Upper lobe of right lung (tissue), 1 donor: ENCODE measurements around the gene AGAP4. TPM values are rescaled to one million over a fixed set of nuclear protein-coding genes. Genes with fewer than 3 reads are reported as not detected.
"Not testable (repeated sequence)": the region's sequence is repeated elsewhere in the genome, so short reads cannot be mapped to it uniquely, and the experiment has no call there.

Experiments
- ATAC-seq: fragments of 200-7000 bp; cut with Tn5 transposase; one replicate; pipeline ENCODE4 v1.9.1; 2020; ENCODE audit warnings: mild to moderate bottlenecking, moderate library complexity
- DNase-seq: peaks from one replicate; pipeline ENCODE4 v3.0.0-alpha.2; 2020
- H3K27ac ChIP-seq: fragments of 200-600 bp; one replicate; pipeline ENCODE4 v1.8.0; 2022
- H3K27me3 ChIP-seq: fragments of 200-600 bp; one replicate; pipeline ENCODE4 v1.8.0; 2022; ENCODE audit warnings: mild to moderate bottlenecking
- H3K36me3 ChIP-seq: fragments of 200-600 bp; one replicate; pipeline ENCODE4 v1.8.0; 2022
- H3K4me1 ChIP-seq: fragments of 200-600 bp; one replicate; pipeline ENCODE4 v1.8.0; 2022
- H3K4me3 ChIP-seq: fragments of 200-600 bp; one replicate; pipeline ENCODE4 v1.8.0; 2022; ENCODE audit warnings: mild to moderate bottlenecking
- H3K9me3 ChIP-seq: fragments of 200-600 bp; one replicate; pipeline ENCODE4 v1.8.0; 2022
- intact Hi-C: fragments of 100-400 bp; cut with DNase I; formaldehyde crosslinking; loops from one replicate; pipeline ENCODE4 v1.11.0; 2022
- total RNA-seq: library from RNA; stranded (reverse); fragmentation: NEBNext Ultra II Directional; extraction: Animal tissue kit (Norgen Biotek cat#: 25700); gene quantifications from one replicate; pipeline ENCODE4 v1.2.1, GENCODE V29; 2021
- TF ChIP-seq, protein P1 (sequence below): fragments of 200-600 bp; IDR thresholded peaks from one replicate; pipeline ENCODE4 v1.8.0; 2022; ENCODE audit warnings: antibody characterized with exemption
- donor health status: DM: no; HTN: yes; CAD: no; lungs with severe emphysema.

Gene AGAP4
- total RNA-seq, 1 donor from 2014 or later, result 22.1 TPM

- TF ChIP-seq, protein P1, sequence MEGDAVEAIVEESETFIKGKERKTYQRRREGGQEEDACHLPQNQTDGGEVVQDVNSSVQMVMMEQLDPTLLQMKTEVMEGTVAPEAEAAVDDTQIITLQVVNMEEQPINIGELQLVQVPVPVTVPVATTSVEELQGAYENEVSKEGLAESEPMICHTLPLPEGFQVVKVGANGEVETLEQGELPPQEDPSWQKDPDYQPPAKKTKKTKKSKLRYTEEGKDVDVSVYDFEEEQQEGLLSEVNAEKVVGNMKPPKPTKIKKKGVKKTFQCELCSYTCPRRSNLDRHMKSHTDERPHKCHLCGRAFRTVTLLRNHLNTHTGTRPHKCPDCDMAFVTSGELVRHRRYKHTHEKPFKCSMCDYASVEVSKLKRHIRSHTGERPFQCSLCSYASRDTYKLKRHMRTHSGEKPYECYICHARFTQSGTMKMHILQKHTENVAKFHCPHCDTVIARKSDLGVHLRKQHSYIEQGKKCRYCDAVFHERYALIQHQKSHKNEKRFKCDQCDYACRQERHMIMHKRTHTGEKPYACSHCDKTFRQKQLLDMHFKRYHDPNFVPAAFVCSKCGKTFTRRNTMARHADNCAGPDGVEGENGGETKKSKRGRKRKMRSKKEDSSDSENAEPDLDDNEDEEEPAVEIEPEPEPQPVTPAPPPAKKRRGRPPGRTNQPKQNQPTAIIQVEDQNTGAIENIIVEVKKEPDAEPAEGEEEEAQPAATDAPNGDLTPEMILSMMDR, result no peak
- ATAC-seq (no peak), DNase-seq (no peak)
- Histone ChIP-seq H3K27ac (no peak overlapping the region), H3K27me3 (no peaks in the 10 kb centered on the region), H3K36me3 (no peaks in the 10 kb centered on the region), H3K4me1 (no peaks in the 10 kb centered on the region), H3K4me3 (no peak overlapping the region), H3K9me3 (no peaks in the 10 kb centered on the region)
- intact Hi-C loops, result no loop called here
Observed at GRCh38 chr10:45819552-45819951, 27.7 kb downstream of the AGAP4 start.

DNA sequence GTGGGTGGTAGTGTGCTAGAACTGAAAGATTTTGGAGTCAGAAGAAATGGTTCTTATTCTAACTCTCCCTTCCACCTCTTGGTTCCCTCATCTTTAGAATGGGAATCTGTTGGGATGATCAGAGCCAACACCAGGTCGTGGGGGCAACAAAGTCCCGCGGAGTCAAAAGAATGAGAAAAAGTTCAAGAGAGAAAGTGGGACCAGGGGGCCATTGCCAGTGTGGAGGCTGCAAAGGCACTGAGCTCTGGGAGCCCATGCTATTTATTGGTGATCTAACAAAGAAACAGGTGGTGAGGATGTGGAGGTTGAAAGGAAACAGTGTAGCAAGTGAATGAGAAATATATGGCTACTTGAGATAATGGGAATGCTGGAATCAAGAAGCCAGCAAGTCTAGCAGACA is 29.4 kb downstream of the AGAP4 start:
- Histone ChIP-seq H3K27me3 (no peaks in the 10 kb centered on the region), H3K27ac (no peak overlapping the region), H3K4me1 (no peaks in the 10 kb centered on the region), H3K4me3 (no peak overlapping the region), H3K36me3 (no peaks in the 10 kb centered on the region), H3K9me3 (no peaks in the 10 kb centered on the region)
- intact Hi-C loops, result no loop called here
- TF ChIP-seq, protein P1, result no peak
- no peak for ATAC-seq
- DNase-seq, result no peak

- ATAC-seq, result no peak
- no peaks in the 10 kb centered on the region for H3K9me3 ChIP-seq
- H3K27me3 ChIP-seq, result no peaks in the 10 kb centered on the region
- no peak overlapping the region for H3K4me3 ChIP-seq
- DNase-seq, result no peak
- no peaks in the 10 kb centered on the region for H3K4me1 ChIP-seq
- TF ChIP-seq, protein P1, result no peak
- H3K27ac ChIP-seq, result no peak overlapping the region
- intact Hi-C loops, result no loop called here
- no peaks in the 10 kb centered on the region for H3K36me3 ChIP-seq
Observed at GRCh38 chr10:45817130-45817859, 30.0 kb downstream of the AGAP4 start.

GRCh38 chr10:45814146-45814545 is 33.2 kb downstream of the AGAP4 start:
- H3K9me3 ChIP-seq, H3K27me3 ChIP-seq, H3K4me1 ChIP-seq, H3K36me3 ChIP-seq, H3K27ac ChIP-seq, DNase-seq, intact Hi-C loops, H3K4me3 ChIP-seq, ATAC-seq: not testable (repeated sequence)

GRCh38 chr10:45812959-45813358 is 34.3 kb downstream of the AGAP4 start:
- ATAC-seq, H3K27ac ChIP-seq, H3K9me3 ChIP-seq, H3K27me3 ChIP-seq, H3K4me3 ChIP-seq, DNase-seq, H3K4me1 ChIP-seq, intact Hi-C loops, H3K36me3 ChIP-seq: not testable (repeated sequence)

DNA sequence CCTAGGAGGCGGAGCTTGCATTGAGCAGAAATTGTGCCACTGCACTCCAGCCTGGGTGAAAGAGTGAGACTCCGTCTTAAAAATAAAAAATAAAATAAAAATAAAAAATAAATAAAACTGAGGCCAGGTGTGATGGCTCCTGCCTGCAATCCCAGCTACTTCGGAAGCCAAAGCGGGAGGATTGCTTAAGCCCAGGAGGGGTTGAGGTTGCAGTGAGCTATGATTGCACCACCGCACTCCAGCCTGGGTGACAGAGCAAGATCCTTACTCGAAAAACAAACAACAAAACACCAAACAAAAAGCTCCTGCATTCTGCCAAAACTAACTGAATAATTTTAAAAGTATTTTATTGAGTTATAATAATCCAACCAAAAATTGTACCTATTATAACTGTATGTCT is 36.2 kb downstream of the AGAP4 start:
- no peaks in the 10 kb centered on the region for H3K9me3 ChIP-seq
- H3K4me3 ChIP-seq, result no peak overlapping the region
- no peak for ATAC-seq
- H3K36me3 ChIP-seq, result no peaks in the 10 kb centered on the region
- TF ChIP-seq, protein P1, result no peak
- no peak overlapping the region for H3K27ac ChIP-seq
- intact Hi-C loops, result no loop called here
- no peaks in the 10 kb centered on the region for H3K27me3 ChIP-seq
- DNase-seq, result no peak
- H3K4me1 ChIP-seq, result no peaks in the 10 kb centered on the region

DNA sequence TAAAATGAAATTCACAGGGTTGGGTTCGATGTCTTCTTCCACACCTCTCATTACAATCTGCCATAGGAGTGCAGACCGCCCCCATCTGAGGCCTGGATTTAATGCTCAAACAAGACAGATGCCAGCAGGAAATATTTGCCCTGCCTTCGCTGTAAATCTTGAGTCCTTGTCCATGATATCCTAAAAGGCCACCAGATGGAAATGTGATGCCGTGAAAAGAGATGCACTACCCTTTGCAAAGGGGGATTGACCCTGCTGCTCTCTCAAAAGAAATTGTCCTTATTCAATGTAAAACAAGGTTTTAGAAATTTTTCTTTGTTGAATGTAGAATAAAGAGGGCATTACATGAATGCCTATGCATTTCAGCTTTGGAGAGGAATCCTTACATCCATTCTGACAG is 37.5 kb downstream of the AGAP4 start:
- Histone ChIP-seq H3K27me3 (no peaks in the 10 kb centered on the region), H3K36me3 (no peaks in the 10 kb centered on the region), H3K27ac (no peak overlapping the region), H3K4me1 (no peaks in the 10 kb centered on the region), H3K4me3 (no peak overlapping the region), H3K9me3 (no peaks in the 10 kb centered on the region)
- intact Hi-C loops, result no loop called here
- TF ChIP-seq, protein P1, result no peak
- ATAC-seq, result no peak
- no peak for DNase-seq

DNA sequence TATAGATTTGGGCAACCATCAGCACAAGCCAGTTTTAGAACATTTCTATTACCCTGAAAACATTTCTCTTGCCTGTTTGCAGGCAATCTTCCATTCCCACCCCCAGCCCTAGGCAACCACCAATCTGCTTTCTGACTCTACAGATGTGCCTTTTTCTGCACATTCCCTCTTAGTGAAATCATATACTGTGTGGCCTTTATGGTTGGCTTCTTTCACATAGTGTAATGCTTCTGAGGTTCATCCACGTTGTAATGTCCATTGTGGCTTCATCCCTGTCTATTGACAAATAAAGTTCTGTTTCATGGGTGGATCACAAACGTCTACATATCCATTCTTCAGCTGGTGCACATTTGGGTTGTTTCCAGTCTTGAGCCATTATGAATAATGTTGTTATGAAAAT is 42.3 kb downstream of the AGAP4 start:
- H3K36me3 ChIP-seq, H3K4me3 ChIP-seq, H3K4me1 ChIP-seq, H3K27me3 ChIP-seq, DNase-seq, H3K27ac ChIP-seq, intact Hi-C loops, H3K9me3 ChIP-seq, ATAC-seq: not testable (repeated sequence)

- H3K4me3 ChIP-seq, H3K36me3 ChIP-seq, DNase-seq, H3K9me3 ChIP-seq, intact Hi-C loops, H3K27me3 ChIP-seq, H3K4me1 ChIP-seq, H3K27ac ChIP-seq: not testable (repeated sequence)
- ATAC-seq, result peak; percentile 72
Observed at GRCh38 chr10:45803060-45804010, 44.0 kb downstream of the AGAP4 start.
